ENCODE results near the gene ZDHHC24. TPM values are rescaled to one million over a fixed set of nuclear protein-coding genes. Genes with fewer than 3 reads are reported as not detected.

The ZDHHC24 gene
- total RNA-seq, 6 experiments from 2014 or later = 3.6 to 15.5 (median 5.8) TPM

GRCh38 chr11:66477263-66478201 is 68.3 kb downstream of the ZDHHC24 start:
- Histone ChIP-seq H3K27me3 (no peaks in the 10 kb centered on the region), H3K4me3 (no peak overlapping the region), H3K9me3 (no peaks in the 10 kb centered on the region), H3K4me1 (peaks cover 0 to 11% (median 0%) of the 10 kb centered on the region in 4 donors), H3K27ac (no peak overlapping the region), H3K36me3 (no peaks in the 10 kb centered on the region)
- ATAC-seq (no peak), DNase-seq (peak in 1 of 3 donors; percentile 37)
- WGBS (ENCODE audit: insufficient coverage, low coverage, low lambda C conversion rate, missing lambda C conversion rate) = 81% methylated on average over 6 of the region's 11 CpGs
- intact Hi-C loops (cut with DNase I) = no loop called here
- TF ChIP-seq CTCF (IDR thresholded peaks at IDR 0.05) (no peak), POLR2A (IDR thresholded peaks at IDR 0.05) (no peak)

GRCh38 chr11:66476841-66477251 is 69.0 kb downstream of the ZDHHC24 start:
- intact Hi-C loops (cut with DNase I) = no loop called here
- TF ChIP-seq CTCF (IDR thresholded peaks at IDR 0.05) (no peak), POLR2A (IDR thresholded peaks at IDR 0.05) (no peak)
- Histone ChIP-seq H3K27ac (no peak overlapping the region), H3K4me1 (peaks cover 0 to 11% (median 0%) of the 10 kb centered on the region in 4 donors), H3K27me3 (no peaks in the 10 kb centered on the region), H3K4me3 (no peak overlapping the region), H3K36me3 (no peaks in the 10 kb centered on the region), H3K9me3 (no peaks in the 10 kb centered on the region)
- 73% methylated on average over 9 of the region's 9 CpGs for WGBS (ENCODE audit: insufficient coverage, low coverage, low lambda C conversion rate, missing lambda C conversion rate)
- DNase-seq (peak in 1 of 3 donors; percentile 35), ATAC-seq (no peak)

- TF ChIP-seq POLR2A (IDR thresholded peaks at IDR 0.05) (no peak), CTCF (IDR thresholded peaks at IDR 0.05) (no peak)
- whole genome bisulfite sequencing (ENCODE audit: insufficient coverage, low coverage, low lambda C conversion rate, missing lambda C conversion rate) = 70% methylated on average over 4 of the region's 10 CpGs
- intact Hi-C loops (cut with DNase I) = no loop called here
- Histone ChIP-seq H3K27ac (no peak overlapping the region), H3K4me3 (no peak overlapping the region), H3K27me3 (no peaks in the 10 kb centered on the region), H3K36me3 (no peaks in the 10 kb centered on the region), H3K4me1 (peaks cover 0 to 11% (median 0%) of the 10 kb centered on the region in 4 donors), H3K9me3 (no peaks in the 10 kb centered on the region)
- ATAC-seq (no peak), DNase-seq (peak in 1 of 3 donors; percentile 40)
Observed at GRCh38 chr11:66476173-66476840, 69.5 kb downstream of the ZDHHC24 start.

- H3K4me1 ChIP-seq = peaks cover 0 to 5% (median 0%) of the 10 kb centered on the region in 4 donors
- no peaks in the 10 kb centered on the region for H3K27me3 ChIP-seq
- peak in 1 of 3 donors; percentile 41 for DNase-seq
- H3K27ac ChIP-seq = no peak overlapping the region
- no peak overlapping the region for H3K4me3 ChIP-seq
- H3K9me3 ChIP-seq = no peaks in the 10 kb centered on the region
- intact Hi-C loops (cut with DNase I) = no loop called here
- TF ChIP-seq CTCF (IDR thresholded peaks at IDR 0.05) (no peak), POLR2A (IDR thresholded peaks at IDR 0.05) (no peak)
- ATAC-seq = no peak
- no peaks in the 10 kb centered on the region for H3K36me3 ChIP-seq
- WGBS (ENCODE audit: insufficient coverage, low coverage, low lambda C conversion rate, missing lambda C conversion rate) = no CpG with 5 or more reads among the region's 44 CpGs
Observed at GRCh38 chr11:66475349-66476172, 70.3 kb downstream of the ZDHHC24 start.

Measured in right lobe of liver (tissue), 6 donors.